OCI-LY7 (cell line): ENCODE results near the gene SURF1.

Source experiments
- EZH2phosphoT487 ChIP-seq: fragments of 200-600 bp; sonication (generic); IDR thresholded peaks from 2 replicates; pipeline ENCODE4 v1.6.1; 2018; ENCODE audit warnings: low read depth, borderline replicate concordance, mild to moderate bottlenecking, mixed run types, antibody characterized with exemption, low read length, moderate library complexity, mixed read lengths
- TF ChIP-seq, protein P1 (sequence below): fragments of 200-600 bp; sonication (generic); conservative IDR thresholded peaks from 2 replicates; pipeline ENCODE4 v1.5.1; 2014; ENCODE audit warnings: mild to moderate bottlenecking, antibody characterized with exemption, low read length, moderate library complexity, mixed read lengths

DNA sequence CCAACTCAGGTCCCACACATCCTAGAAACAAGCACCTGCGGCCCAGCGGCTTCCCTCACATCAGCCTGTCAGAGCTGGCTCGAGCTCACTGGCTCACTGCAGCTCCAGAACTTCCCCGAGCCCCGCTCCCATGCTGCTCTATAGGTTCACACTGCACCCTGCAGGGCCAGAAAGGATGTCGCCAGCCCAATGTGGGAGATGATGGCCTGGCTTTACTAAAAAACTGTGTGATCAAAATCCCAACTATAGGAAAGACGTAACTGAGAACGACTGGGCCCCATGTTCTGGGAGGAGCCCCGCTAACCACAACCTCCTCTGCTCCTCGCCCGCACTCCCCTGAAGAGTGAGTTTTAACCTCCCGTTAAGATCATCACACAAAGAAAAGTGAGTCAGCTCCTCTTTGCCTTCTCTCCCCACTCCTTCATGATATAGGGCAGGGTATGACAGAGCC is 15.0 kb upstream of the SURF1 start:
- TF ChIP-seq, protein P1, sequence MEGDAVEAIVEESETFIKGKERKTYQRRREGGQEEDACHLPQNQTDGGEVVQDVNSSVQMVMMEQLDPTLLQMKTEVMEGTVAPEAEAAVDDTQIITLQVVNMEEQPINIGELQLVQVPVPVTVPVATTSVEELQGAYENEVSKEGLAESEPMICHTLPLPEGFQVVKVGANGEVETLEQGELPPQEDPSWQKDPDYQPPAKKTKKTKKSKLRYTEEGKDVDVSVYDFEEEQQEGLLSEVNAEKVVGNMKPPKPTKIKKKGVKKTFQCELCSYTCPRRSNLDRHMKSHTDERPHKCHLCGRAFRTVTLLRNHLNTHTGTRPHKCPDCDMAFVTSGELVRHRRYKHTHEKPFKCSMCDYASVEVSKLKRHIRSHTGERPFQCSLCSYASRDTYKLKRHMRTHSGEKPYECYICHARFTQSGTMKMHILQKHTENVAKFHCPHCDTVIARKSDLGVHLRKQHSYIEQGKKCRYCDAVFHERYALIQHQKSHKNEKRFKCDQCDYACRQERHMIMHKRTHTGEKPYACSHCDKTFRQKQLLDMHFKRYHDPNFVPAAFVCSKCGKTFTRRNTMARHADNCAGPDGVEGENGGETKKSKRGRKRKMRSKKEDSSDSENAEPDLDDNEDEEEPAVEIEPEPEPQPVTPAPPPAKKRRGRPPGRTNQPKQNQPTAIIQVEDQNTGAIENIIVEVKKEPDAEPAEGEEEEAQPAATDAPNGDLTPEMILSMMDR, result no peak; the same call in 1 of the 2 replicates
- no peak for TF ChIP-seq EZH2phosphoT487
